SK-N-SH treated with all-trans-retinoic acid at 6 μM for 48 hours (cell line): Measurements from ENCODE around the gene UBLCP1.
A peak's percentile ranks its signal among the peaks of the same experiment; 100 is the strongest.

ENCODE experiments used
- ATAC-seq: fragments of 200-7000 bp; cut with Tn5 transposase; 3 replicates; pipeline ENCODE4 v1.9.1; 2020; ENCODE audit warnings: mild to moderate bottlenecking, moderate library complexity
- ARNTL ChIP-seq: fragments of 450-650 bp; formaldehyde crosslinking; IDR thresholded peaks from 2 replicates; pipeline ENCODE4 v1.5.0; 2020; ENCODE audit warnings: low read depth, mild to moderate bottlenecking, moderate library complexity, borderline replicate concordance
- BACH2 ChIP-seq: fragments of 250-450 bp; sonication (Bioruptor Pico); IDR thresholded peaks from 2 replicates; pipeline ENCODE4 v1.9.0; 2021; ENCODE audit warnings: mild to moderate bottlenecking, borderline replicate concordance
- CSDC2 ChIP-seq: fragments of 250-450 bp; sonication (Bioruptor Pico); IDR thresholded peaks from 2 replicates; pipeline ENCODE4 v1.5.0; 2020; ENCODE audit warnings: mild to moderate bottlenecking, moderate library complexity
- GLIS3 ChIP-seq: fragments of 250-450 bp; sonication (Bioruptor Pico); IDR thresholded peaks from 2 replicates; pipeline ENCODE4 v1.5.0; 2020; ENCODE audit warnings: mild to moderate bottlenecking, moderate library complexity
- ISL1 ChIP-seq: fragments of 250-450 bp; sonication (Bioruptor Pico); IDR thresholded peaks from 2 replicates; pipeline ENCODE4 v2.1.2; 2022; ENCODE audit warnings: mild to moderate bottlenecking, moderate library complexity
- OSR1 ChIP-seq: fragments of 250-450 bp; sonication (Bioruptor Pico); IDR thresholded peaks from 2 replicates; pipeline ENCODE4 v1.8.0; 2022; ENCODE audit warnings: moderate library complexity, mild to moderate bottlenecking, inconsistent platforms
- PPARA ChIP-seq: fragments of 250-450 bp; sonication (Bioruptor Pico); IDR thresholded peaks from 2 replicates; pipeline ENCODE4 v1.5.0; 2020; ENCODE audit warnings: mild to moderate bottlenecking, borderline replicate concordance
- RARB ChIP-seq: fragments of 250-450 bp; sonication (Bioruptor Pico); IDR thresholded peaks from 2 replicates; pipeline ENCODE4 v1.8.0; 2021; ENCODE audit warnings: mild to moderate bottlenecking, moderate library complexity
- SNAI2 ChIP-seq: fragments of 250-450 bp; sonication (Bioruptor Pico); IDR thresholded peaks from 2 replicates; pipeline ENCODE4 v1.5.0; 2020; ENCODE audit warnings: mild to moderate bottlenecking, moderate library complexity
- TCF4 ChIP-seq: fragments of 250-450 bp; sonication (Bioruptor Pico); IDR thresholded peaks from 2 replicates; pipeline ENCODE4 v1.8.0; 2021; ENCODE audit warnings: mild to moderate bottlenecking, moderate library complexity, borderline replicate concordance
- ZFP3 ChIP-seq: fragments of 250-450 bp; sonication (Bioruptor Pico); IDR thresholded peaks from 2 replicates; pipeline ENCODE4 v1.5.0; 2020; ENCODE audit warnings: mild to moderate bottlenecking, moderate library complexity
- ZFP30 ChIP-seq: fragments of 450-650 bp; formaldehyde crosslinking; IDR thresholded peaks from 2 replicates; pipeline ENCODE4 v1.5.0; 2022; ENCODE audit warnings: mild to moderate bottlenecking, moderate library complexity
- ZNF565 ChIP-seq: fragments of 450-650 bp; formaldehyde crosslinking; conservative IDR thresholded peaks from 2 replicates; pipeline ENCODE4 v1.5.0; 2020; ENCODE audit warnings: low read depth, mild to moderate bottlenecking, moderate library complexity
- ZNF70 ChIP-seq: fragments of 450-650 bp; formaldehyde crosslinking; IDR thresholded peaks from 2 replicates; pipeline ENCODE4 v1.5.0; 2020; ENCODE audit warnings: mild to moderate bottlenecking, moderate library complexity
- TF ChIP-seq, protein P1 (sequence below): fragments of 250-450 bp; sonication (Bioruptor Pico); IDR thresholded peaks from 2 replicates; pipeline ENCODE4 v1.8.0; 2020; ENCODE audit warnings: mild to moderate bottlenecking, moderate library complexity, borderline replicate concordance
- TF ChIP-seq, protein P2 (sequence below): fragments of 250-450 bp; sonication (Bioruptor Pico); IDR thresholded peaks from 2 replicates; pipeline ENCODE4 v1.5.1; 2021; ENCODE audit warnings: mild to moderate bottlenecking, moderate library complexity
- TF ChIP-seq, protein P3 (sequence below): fragments of 250-450 bp; sonication (Bioruptor Pico); IDR thresholded peaks from 2 replicates; pipeline ENCODE4 v1.8.0; 2021; ENCODE audit warnings: low read depth, mild to moderate bottlenecking, moderate library complexity, borderline replicate concordance
- TF ChIP-seq, protein P4 (sequence below): fragments of 250-450 bp; sonication (Bioruptor Pico); IDR thresholded peaks from 2 replicates; pipeline ENCODE4 v1.5.0; 2020; ENCODE audit warnings: mild to moderate bottlenecking, moderate library complexity

The UBLCP1 gene

DNA sequence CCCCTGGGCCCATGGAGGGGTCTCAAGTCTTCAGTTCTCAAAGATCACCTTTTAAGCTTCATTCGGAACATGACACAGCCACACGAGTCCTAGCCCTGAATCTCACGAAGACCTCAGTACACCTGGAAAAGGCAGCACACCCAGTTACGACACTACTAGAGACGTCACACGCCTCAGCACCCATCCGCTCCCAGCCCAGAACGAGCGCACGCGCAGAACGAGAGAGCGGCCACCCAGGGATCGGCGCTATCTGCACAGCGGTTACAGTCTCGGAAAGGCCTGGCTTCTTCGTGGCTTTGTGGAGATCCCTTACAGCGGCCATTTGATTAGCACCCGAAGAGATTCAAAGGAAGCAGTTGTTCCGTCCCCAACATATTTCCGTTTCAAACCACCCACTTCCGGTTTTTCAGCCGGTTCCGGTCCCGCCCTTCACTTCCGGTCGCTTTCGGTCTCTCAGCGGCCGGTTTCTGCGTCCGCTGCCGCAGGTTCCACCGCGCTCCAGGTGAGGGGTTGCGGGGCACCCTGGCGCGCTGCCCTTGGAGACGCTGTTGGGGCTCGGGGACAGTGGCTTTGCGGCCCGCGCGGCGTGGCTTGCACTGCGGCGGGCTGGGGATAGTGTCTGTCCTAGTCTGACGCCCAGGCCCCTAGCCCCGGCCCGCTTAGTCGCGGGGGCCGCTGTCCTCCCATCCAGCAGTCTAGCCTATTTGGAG, at the start of gene UBLCP1:
UBLCP1 (plus strand) TSS at position 432 of the 710 bp plus-strand sequence. CDS start 5,626 bp downstream, outside the sequence.
- TF ChIP-seq GLIS3 (no peak), ZNF70 (CRISPR knock-in tag) (no peak), ZFP30 (CRISPR knock-in tag) (no peak), ZNF565 (CRISPR knock-in tag) (no peak), OSR1 (CRISPR knock-in tag) (no peak), TCF4 (CRISPR knock-in tag) (no peak), SNAI2 (CRISPR knock-in tag) (no peak), CSDC2 (no peak), RARB (CRISPR knock-in tag) (no peak)
- TF ChIP-seq, protein P1, sequence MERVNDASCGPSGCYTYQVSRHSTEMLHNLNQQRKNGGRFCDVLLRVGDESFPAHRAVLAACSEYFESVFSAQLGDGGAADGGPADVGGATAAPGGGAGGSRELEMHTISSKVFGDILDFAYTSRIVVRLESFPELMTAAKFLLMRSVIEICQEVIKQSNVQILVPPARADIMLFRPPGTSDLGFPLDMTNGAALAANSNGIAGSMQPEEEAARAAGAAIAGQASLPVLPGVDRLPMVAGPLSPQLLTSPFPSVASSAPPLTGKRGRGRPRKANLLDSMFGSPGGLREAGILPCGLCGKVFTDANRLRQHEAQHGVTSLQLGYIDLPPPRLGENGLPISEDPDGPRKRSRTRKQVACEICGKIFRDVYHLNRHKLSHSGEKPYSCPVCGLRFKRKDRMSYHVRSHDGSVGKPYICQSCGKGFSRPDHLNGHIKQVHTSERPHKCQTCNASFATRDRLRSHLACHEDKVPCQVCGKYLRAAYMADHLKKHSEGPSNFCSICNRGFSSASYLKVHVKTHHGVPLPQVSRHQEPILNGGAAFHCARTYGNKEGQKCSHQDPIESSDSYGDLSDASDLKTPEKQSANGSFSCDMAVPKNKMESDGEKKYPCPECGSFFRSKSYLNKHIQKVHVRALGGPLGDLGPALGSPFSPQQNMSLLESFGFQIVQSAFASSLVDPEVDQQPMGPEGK (CRISPR knock-in tag), result no peak
- TF ChIP-seq, protein P2, sequence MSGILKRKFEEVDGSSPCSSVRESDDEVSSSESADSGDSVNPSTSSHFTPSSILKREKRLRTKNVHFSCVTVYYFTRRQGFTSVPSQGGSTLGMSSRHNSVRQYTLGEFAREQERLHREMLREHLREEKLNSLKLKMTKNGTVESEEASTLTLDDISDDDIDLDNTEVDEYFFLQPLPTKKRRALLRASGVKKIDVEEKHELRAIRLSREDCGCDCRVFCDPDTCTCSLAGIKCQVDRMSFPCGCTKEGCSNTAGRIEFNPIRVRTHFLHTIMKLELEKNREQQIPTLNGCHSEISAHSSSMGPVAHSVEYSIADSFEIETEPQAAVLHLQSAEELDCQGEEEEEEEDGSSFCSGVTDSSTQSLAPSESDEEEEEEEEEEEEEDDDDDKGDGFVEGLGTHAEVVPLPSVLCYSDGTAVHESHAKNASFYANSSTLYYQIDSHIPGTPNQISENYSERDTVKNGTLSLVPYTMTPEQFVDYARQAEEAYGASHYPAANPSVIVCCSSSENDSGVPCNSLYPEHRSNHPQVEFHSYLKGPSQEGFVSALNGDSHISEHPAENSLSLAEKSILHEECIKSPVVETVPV (CRISPR knock-in tag), result no peak
- TF ChIP-seq, protein P3, sequence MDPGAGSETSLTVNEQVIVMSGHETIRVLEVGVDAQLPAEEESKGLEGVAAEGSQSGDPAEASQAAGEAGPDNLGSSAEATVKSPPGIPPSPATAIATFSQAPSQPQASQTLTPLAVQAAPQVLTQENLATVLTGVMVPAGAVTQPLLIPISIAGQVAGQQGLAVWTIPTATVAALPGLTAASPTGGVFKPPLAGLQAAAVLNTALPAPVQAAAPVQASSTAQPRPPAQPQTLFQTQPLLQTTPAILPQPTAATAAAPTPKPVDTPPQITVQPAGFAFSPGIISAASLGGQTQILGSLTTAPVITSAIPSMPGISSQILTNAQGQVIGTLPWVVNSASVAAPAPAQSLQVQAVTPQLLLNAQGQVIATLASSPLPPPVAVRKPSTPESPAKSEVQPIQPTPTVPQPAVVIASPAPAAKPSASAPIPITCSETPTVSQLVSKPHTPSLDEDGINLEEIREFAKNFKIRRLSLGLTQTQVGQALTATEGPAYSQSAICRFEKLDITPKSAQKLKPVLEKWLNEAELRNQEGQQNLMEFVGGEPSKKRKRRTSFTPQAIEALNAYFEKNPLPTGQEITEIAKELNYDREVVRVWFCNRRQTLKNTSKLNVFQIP (CRISPR knock-in tag), result no peak
- peak; percentile 94 for ATAC-seq

DNA sequence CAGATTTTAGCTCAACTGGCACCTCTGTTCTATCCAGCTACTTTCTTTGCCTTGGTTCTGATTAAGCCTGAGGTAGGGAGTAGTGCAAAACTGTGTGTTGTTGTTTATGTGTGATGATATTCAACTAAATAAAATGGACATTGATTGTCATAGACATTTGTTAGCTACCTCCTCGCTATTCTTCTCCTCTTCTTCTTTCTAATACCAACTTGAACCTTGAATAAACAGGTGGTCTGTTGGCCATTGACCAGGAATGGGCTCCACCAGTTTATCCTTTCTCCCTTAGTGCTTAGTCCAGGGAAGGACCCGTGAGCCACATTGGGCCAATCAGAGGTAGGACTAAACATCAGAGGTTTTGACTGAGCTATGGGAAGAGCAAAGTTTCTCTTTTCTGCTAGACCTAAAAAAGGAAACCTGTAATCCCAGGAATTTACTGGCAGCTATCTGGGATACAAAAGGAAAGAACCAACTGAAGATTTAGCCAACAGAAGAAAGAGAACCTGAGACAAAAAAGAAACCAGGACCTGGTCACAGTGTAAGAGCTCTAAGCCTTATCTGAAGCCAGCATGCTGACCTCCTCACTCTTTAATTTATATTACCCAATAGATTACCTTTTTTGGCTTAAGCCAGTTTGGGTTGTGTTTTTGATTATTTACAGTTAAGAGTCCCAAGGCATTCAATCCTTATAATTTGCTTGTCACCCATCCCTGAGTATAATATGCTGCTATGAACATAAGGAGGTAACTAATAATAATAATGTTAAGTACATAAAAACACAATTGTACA, 48.4 kb upstream of the UBLCP1 start:
- ATAC-seq, result no peak
- TF ChIP-seq ZFP30 (CRISPR knock-in tag), result no peak
- no peak for TF ChIP-seq GLIS3
- TF ChIP-seq ZFP3 (CRISPR knock-in tag), result no peak
- no peak for TF ChIP-seq PPARA (CRISPR knock-in tag)
- TF ChIP-seq ZNF565 (CRISPR knock-in tag), result no peak
- TF ChIP-seq BACH2 (CRISPR knock-in tag), result no peak
- TF ChIP-seq, protein P3 (CRISPR knock-in tag), result no peak
- no peak for TF ChIP-seq ISL1 (CRISPR knock-in tag)
- TF ChIP-seq ZNF70 (CRISPR knock-in tag), result no peak
- TF ChIP-seq CSDC2, result no peak
- TF ChIP-seq, protein P1 (CRISPR knock-in tag), result no peak
- TF ChIP-seq ARNTL (CRISPR knock-in tag), result no peak
- TF ChIP-seq TCF4 (CRISPR knock-in tag), result no peak
- TF ChIP-seq, protein P4, sequence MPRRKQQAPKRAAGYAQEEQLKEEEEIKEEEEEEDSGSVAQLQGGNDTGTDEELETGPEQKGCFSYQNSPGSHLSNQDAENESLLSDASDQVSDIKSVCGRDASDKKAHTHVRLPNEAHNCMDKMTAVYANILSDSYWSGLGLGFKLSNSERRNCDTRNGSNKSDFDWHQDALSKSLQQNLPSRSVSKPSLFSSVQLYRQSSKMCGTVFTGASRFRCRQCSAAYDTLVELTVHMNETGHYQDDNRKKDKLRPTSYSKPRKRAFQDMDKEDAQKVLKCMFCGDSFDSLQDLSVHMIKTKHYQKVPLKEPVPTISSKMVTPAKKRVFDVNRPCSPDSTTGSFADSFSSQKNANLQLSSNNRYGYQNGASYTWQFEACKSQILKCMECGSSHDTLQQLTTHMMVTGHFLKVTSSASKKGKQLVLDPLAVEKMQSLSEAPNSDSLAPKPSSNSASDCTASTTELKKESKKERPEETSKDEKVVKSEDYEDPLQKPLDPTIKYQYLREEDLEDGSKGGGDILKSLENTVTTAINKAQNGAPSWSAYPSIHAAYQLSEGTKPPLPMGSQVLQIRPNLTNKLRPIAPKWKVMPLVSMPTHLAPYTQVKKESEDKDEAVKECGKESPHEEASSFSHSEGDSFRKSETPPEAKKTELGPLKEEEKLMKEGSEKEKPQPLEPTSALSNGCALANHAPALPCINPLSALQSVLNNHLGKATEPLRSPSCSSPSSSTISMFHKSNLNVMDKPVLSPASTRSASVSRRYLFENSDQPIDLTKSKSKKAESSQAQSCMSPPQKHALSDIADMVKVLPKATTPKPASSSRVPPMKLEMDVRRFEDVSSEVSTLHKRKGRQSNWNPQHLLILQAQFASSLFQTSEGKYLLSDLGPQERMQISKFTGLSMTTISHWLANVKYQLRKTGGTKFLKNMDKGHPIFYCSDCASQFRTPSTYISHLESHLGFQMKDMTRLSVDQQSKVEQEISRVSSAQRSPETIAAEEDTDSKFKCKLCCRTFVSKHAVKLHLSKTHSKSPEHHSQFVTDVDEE (CRISPR knock-in tag), result no peak
- TF ChIP-seq, all 23 proteins: peak for 0
